Mucosa of gallbladder (tissue), 1 donor: Measurements from ENCODE around the gene CEACAM3. TPM values are rescaled to one million over a fixed set of nuclear protein-coding genes. Genes with fewer than 3 reads are reported as not detected.
A peak's percentile ranks its signal among the peaks of the same experiment; 100 is the strongest.

Experiments
- DNase-seq: peaks from one replicate; pipeline ENCODE4 v3.0.0-alpha.2; 2020; ENCODE audit warnings: low spot score
- total RNA-seq: library from RNA; stranded (reverse); gene quantifications from one replicate; pipeline ENCODE4 v1.2.1, GENCODE V29; 2021
- donor health status: DM: no; HTN: no; CAD: no.

CEACAM3 gene
- total RNA-seq, 1 donor from 2014 or later: 0.78 TPM

DNA sequence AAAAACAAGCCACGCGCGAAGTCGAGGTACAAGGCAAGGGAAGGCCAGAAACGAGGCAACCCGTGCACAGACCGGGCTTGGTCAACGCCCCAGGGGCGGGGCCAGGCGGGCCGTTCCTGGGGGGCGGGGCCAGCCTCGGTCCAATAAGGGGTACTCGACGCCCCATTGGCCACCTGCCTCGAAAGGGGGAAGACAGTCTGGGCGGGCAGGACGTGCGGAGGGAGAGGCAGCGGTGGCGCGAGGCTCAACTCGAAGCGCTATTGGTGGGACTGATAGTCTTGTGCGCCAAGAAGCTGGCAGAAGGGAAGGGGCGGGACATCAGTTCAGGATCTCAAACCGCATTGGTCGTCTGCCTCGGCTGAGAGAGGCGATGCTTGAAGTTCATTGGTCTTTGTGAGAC, 48.2 kb downstream of the CEACAM3 start, which contains the start of gene LYPD4:
Gene LYPD4 (minus strand): TSS at position 83 of the 400 bp plus-strand sequence. CDS start 5,398 bp downstream, outside the sequence.
- DNase-seq: no peak

DNA sequence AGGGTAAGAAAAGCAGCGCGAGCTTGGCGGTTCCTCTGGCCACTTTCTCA, 48.4 kb downstream of the CEACAM3 start, which contains the start of gene DMRTC2:
Gene DMRTC2 (plus strand): TSS at position 42 of the 50 bp plus-strand sequence. CDS start 2,387 bp downstream, outside the sequence.
- DNase-seq: no peak

DNA sequence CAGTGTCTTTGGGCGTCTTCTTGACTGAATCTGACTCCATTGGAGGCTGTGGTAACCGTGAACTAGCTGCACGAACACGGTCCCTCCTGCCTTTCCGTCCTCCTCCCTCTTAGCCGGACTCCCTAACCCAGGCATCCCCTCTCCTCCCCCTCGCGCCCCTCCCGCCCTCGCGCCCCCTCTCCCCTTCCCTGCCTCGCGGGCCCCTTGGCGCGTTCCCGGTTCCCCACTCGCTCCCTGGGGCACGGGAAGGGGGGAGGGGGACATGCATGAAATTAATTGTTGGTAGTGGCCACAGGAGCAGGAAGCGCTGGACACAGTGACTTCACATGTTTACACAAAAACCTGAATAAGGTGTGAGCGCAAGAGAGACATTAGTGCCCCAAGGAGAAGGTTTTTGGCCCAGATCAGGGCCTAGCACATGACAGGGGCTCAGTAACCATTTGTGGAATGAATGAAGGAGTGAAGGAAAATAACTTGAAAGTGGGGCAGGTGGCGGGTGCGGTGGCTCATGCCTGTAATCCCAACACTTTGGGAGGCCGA, 48.7 kb downstream of the CEACAM3 start:
- no peak for DNase-seq

DNA sequence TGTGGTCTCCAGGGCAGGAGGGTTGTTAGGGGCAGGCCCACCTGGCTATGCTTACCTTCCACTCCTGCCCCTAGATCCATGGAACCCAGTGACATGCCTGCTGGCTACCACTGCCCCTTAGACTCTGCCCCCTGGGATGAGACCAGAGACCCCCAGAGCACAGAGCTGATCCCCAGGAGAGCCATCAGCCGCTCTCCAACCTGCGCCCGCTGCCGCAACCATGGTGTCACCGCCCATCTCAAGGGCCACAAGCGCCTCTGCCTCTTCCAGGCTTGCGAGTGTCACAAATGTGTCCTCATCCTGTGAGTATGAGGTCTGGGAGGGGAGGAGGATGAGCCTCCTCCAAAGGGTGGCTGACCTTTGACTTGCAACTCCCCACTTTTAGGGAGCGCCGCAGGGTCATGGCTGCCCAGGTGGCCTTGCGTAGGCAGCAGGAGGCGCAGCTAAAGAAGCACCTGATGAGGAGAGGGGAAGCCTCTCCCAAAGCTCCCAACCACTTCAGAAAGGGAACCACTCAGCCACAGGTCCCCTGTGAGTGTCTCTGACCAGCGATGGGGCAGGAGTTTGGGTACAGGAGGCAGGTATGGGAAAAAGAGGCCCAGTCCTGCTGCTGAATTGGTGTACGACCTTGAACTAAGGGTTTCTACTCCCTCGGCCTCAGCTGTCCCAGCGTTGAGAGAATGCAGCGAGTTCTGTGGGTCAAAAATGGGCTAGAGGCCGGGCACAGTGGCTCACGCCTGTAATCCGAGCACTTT, 51.1 kb downstream of the CEACAM3 start:
- no peak for DNase-seq

DNA sequence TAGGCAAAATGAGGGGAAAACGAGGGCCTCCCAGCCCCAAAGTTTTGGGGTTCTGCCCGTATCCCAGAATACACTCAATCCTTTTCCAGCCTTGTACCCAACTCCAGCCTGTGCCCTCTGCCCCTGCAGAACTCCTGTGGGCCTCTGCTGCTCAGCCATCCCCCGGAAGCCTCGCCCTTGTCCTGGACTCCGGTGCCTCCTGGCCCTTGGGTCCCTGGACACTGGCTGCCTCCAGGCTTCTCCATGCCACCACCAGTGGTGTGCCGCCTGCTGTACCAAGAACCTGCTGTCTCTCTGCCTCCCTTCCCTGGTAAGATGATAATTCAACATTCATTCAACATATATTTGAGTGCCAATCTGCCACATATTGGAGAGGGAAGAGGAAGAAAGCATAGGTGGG, 52.3 kb downstream of the CEACAM3 start:
- DNase-seq: no peak

DNA sequence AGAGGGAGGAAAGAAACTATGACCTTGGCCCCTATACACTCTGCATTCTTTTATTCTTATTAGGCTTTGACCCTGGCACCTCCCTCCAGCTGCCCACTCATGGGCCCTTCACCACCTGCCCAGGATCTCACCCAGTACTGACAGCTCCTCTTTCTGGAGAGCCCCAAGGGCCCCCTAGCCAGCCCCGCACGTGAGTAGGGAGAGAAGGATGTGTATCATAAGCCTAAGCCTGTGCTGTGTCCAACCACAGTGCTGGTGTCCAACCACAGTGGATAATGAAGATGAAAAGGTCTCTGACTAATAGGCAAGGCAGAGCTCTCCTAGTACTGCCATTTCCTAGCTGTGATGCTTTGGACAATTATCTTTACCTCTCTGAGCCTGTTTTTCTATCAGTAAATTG, 52.7 kb downstream of the CEACAM3 start:
- DNase-seq: no peak

DNA sequence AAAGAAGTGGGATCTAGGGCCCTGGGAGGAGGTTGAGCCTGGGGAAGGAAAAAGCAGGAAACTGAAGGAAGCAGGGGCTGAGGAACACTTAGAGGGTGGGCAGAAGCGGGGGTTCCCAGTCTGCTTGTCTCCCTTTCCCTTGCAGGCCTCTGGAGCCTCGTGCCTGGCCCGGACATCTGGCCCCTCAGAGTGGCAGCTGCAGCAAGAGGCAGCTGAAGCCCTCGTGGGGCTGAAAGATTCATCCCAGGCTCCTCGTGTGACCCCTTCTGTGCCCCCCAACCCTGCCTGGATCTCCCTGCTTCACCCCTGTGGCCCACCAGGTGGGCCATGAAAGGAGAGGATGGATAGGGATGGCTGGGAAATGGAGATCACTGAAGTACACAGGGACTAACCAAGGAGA, 54.0 kb downstream of the CEACAM3 start:
- no peak for DNase-seq

DNA sequence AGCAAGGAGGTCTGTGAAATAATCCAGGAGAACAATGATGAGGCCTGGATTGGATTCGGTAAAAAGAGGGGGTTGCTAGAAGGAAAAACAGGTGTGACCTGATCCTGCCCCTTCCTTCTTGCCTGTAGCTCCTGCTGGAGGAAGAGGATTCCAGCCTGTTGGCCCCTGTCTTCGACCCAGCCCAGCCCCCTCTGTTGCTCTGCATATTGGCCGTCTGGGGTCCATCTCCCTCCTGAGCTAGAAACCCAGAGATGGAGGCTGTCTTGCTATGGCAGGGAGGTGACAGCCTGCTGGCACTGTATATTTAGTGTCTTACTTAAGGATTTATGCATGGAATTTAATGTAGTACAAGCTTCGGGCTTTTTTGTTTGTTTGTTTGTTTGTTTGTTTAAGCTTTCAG, 55.1 kb downstream of the CEACAM3 start:
- no peak for DNase-seq

DNA sequence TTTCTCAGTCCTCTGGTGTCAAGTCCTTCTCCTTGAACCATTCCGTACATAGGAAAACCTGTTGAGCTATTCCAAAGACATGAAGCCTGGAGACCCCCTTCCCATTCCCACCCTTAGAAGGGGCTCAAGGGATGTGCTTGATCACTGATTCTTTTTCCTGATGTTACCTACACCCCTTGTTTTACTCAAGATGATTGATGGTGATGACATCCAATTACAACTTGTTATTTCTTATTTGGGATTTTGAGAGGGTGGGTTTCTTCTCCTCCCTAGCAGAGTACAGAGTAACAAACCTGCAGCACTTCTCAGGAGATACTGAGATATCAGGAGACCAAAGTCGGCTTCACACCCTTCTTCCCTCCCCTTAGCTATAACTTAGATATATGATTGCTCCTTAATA, 57.0 kb downstream of the CEACAM3 start:
- DNase-seq: no peak

DNA sequence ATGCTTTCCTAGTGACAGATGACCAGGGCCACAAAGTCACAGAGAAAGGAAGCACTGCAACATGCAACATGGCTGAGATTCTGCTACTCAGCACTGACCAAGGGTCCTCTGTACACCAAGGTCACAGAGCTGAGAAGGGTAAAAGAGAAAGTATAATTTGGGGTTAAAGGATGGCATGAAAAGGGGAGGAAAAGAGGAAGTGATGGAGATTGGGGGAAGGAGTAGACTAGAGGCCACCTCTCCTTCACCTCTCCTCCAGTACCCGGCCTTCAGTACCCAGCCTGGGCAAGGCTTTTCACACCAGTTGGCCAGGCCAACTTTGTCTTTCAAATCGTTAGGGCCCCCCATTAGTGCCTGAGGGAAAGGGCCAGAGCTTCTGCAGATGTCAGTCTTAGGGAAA, 57.4 kb downstream of the CEACAM3 start:
- DNase-seq: no peak

DNA sequence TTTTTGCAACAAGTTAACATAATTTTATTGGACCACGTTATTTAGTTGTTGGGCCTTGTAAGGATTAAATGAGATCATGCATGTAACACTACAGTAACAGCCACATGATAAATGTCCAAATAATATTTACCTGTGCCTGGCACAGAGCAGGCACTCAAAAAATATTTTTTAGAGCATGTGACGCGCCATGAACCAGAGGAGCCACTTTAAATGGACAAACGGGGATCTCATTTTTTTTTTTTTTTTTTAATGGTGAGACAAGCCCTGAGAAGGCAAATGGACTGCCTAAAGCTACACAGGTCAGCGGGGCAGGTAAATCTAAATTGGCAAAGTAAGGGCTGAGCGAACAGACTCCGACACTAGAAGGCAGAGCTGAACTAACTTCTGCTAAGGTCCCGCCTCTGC, 62.8 kb downstream of the CEACAM3 start:
- no peak for DNase-seq

DNA sequence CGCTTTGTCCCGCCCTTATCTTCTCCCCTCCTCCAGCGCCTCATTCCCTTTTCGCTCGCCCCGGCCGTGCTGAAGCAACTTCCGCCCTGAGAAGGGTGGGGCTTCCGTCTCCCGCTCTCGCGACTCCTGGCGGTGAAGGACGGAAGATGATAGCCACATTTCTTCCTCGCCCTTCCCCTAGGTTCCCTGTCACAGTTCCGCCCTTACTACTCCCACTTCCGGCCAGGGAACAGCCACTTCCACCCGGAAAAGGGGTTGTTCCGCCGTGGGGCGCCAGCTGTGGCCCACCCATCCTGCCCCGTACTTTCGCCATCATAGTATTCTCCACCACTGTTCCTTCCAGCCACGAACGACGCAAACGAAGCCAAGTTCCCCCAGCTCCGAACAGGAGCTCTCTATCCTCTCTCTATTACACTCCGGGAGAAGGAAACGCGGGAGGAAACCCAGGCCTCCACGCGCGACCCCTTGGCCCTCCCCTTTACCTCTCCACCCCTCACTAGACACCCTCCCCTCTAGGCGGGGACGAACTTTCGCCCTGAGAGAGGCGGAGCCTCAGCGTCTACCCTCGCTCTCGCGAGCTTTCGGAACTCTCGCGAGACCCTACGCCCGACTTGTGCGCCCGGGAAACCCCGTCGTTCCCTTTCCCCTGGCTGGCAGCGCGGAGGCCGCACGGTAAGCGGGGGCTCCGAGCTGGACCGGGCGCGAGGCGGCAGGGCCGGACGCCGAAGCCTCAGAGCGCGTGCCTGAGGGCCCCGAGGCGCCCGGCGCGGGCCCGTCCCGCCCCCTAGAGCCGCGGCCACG, 63.4 kb downstream of the CEACAM3 start, which contains the start of gene RPS19:
Gene RPS19 (plus strand): TSS at position 638 of the 801 bp plus-strand sequence. CDS start 520 bp downstream, outside the sequence.
- peak; percentile 98 for DNase-seq

DNA sequence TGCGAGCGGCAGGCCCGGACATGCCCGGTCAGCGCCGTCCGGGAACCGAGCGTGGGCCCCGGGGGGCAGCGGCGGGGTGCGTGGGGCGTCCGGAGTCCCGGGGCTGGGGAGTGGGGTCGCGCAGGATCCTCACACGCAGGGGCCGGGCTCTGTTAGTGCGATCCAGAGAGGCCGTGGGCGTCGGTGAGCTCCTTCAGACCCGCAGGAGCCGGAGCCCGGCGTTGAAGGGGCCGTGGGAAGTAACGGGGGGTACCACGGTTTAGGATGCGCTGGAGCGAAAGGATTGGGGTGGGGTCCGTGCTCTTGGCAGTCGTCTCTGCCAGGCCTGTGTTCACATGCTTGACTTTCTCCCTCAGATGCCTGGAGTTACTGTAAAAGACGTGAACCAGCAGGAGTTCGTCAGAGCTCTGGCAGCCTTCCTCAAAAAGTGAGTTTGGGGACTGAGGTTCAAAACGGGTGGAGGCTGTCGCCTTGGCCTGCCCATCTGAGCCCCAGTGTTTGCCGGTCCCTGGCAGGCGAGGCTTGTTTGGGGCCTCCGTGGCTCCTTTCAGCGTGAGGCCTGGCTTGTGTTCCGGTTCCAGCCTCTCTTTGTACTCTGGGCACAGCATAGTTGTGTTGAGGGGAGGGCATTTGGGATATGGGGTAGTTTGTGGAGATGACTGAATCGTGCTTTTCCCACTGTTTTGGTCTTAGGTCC, 64.2 kb downstream of the CEACAM3 start:
- DNase-seq: no peak

Other genes with a start within 250 kb of the CEACAM3 start
- 2.4 TPM for gene CEACAM21, start 220.4 kb upstream of the CEACAM3 start, total RNA-seq
- 0.35 TPM for gene CEACAM4, start 169.5 kb upstream of the CEACAM3 start, total RNA-seq
- gene CEACAM7, start 108.3 kb upstream of the CEACAM3 start, total RNA-seq: 2.6 TPM
- 1.2 TPM for gene CEACAM5, start 88.0 kb upstream of the CEACAM3 start, total RNA-seq
- gene CEACAM6, start 41.1 kb upstream of the CEACAM3 start, total RNA-seq: 61.6 TPM
- not detected for gene LYPD4, start 48.1 kb downstream of the CEACAM3 start, total RNA-seq
- gene DMRTC2, start 48.5 kb downstream of the CEACAM3 start, total RNA-seq: not detected
- 1,211 TPM for gene RPS19, start 63.7 kb downstream of the CEACAM3 start, total RNA-seq
- gene CD79A, start 80.7 kb downstream of the CEACAM3 start, total RNA-seq: 0.32 TPM
- 115 TPM for gene ARHGEF1, start 86.6 kb downstream of the CEACAM3 start, total RNA-seq
- 3.4 TPM for gene ERFL, start 131.9 kb downstream of the CEACAM3 start, total RNA-seq
- 188 TPM for gene RABAC1, start 162.7 kb downstream of the CEACAM3 start, total RNA-seq
- 0.60 TPM for gene ATP1A3, start 197.6 kb downstream of the CEACAM3 start, total RNA-seq